Measurements from ENCODE around the gene PCED1B.
"Not testable (repeated sequence)": the region's sequence is repeated elsewhere in the genome, so short reads cannot be mapped to it uniquely, and the experiment has no call there.

The PCED1B gene

DNA sequence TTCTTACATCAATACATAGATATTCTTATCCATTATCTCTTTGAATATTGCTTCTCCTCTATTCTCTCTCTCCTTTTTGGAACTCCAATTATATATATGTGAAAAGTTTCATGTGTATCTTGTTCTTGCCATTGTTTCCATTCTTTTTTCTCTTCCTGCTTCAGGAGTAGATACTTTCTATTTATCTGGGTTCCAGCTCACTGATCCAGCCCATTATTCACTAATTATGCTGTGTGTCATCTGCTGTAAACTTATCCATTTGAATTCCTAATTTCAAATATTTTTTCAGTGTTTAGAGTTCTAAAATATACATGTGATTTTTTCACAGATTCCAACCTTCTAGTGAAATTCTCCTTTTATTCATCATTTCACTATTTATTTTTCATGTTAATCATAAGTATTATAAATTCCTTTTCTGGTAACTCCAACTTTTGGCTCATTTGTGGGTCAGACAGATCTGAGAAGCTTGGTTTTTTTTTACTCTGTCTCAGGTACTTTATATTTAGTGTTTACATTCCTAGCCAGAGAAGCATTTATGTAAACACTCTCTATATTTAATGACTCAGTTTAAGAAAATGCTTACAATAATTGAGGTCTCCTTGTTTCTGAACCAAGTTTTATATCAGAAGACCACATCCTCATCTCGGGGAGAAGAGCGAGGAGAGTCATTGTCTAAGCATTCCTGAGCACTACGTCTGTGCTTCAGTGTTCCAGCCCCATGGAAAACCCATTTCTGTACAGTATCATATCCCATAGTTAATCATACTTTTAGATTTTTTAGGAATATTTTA is 16.2 kb downstream of the PCED1B start:
- DNase-seq, result no peak

DNA sequence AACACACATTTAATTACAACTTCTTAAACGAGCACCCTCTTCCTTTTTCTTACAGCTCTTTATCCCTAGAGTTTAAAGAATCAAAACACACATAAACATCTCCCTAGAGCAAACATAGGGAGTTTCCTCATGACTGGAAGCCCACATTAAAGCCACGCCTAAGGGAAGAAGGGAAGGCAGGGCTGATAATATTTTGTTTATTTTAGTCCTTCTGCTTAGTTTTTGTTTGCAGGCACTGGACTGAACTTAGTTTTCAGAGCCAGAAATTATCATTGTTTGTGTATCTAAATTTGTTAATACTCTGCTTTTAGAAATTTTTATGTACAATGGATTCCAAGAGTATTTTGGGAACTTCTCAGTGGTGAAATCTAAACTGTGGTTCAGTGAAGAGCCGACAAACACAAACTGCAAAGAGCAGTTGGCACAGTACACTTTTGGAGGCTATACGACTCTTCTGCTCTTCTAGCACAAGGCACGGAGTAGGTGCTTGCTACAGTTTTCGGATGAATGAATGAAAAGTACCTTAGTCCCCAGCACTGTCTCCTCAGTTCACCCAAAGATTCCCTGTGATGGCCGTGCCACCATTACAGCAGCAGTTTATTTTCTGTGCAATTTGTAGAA is 18.0 kb downstream of the PCED1B start:
- DNase-seq, result no peak

DNA sequence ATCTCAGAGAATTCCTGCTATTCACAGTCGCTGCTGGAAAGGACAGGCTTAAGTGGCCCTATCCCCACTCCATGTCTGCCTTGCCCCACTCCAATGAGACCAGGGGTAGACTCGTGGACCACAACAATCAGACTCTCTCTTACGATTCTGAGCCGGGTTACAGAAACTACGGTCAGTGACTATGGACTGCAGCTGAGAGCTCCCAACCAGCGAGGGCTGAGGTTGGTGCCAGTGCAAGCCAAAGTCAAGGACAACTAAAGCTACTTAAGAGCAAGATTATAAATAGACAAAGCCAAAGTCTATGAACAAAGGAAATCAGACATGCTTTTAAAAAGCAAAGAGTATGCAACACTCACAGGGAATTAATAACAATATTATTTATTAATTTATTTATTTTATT is 18.7 kb downstream of the PCED1B start:
- DNase-seq, result no peak

DNA sequence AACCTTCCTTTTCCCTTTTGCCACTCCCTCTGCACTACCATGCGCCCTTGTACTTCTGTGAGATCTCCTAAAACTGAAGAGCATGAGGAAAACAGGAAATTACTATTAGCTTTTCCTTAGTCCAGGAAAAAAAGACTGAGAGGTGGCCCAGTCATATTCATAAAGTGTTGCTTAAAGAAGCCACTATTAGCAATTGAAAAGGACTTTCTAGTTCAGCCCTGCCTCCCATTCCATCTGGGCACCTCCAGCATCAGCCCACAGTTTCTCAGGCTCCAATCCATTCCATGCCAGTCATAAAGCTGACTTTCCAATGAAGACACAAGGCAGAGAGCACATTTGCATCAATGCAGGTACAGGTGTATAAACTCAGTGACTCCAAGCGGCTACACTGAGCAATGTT is 20.2 kb downstream of the PCED1B start:
- DNase-seq, result peak; percentile 49

DNA sequence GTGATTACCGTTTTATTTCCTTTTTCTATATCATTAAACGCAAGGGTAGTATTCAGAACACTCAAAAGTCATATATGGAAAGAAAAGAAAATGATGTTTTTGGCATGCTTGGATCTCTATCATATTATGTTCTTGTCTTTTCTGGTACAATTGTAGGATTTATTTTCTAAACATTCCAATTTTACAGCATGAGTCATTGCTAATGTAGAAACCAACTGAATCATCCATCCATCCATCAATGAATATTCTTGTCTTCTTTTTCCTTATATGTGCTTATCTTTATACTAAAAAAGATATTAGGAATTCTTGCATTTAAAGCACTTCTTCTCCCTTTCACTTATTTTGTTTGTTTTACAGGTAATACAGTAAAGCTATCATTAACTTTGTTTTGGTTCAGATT is 20.7 kb downstream of the PCED1B start:
- no peak for DNase-seq

DNA sequence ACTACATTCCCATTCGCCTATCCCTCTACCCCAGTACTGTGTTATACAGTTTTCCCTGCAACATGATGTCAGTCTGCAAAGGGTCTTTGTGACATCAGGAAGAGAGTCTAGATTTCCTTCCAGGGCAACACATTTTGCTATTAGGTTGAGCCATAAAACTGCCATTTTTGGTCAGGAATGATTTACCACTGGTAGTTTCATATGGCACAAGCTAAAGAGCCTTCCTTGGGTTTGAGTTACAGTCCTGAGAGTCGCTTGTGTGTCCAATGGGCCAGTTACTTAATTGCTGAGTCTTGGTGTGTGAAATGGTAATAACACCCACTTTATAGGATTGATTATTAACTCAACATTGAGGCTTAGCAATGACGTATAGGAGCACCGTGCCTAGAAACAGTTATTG is 23.0 kb downstream of the PCED1B start:
- DNase-seq, result no peak

DNA sequence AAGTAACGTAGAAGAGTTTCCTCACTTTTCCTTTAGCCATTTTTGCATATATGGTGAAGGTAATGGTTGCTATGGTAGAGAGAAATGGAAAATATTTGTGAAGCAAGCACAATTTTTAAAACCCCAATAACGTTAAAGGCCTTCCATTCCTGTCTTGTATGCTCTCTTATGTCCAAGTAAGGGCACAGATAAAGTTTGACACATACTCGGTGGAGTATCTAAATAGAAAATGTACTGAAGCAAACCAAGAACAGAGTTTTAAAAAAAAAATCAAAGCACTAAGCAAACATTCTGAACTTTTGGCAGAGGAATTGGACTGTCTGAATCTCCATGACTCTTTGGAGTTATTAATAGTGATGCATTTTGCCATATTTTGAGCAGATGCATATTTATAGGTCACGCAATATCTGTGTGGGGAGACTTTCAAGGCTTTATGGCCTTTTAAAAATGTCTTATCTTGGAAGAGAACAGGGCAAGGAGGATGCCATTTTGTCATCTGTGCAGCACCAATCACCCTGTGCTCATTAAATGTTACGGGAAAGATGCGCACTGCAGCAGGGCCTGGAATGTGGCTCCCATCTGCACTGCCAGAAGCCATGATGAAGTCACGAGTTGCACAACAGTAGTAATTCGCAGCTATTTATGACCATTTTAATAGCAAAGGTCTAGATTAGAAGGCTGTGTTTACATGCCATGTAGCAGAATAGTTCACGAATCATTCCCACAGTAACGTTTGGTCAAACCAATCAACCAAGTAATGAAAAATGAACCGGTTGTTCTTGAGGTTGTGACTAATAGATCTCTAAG is 23.6 kb downstream of the PCED1B start:
- no peak for DNase-seq

DNA sequence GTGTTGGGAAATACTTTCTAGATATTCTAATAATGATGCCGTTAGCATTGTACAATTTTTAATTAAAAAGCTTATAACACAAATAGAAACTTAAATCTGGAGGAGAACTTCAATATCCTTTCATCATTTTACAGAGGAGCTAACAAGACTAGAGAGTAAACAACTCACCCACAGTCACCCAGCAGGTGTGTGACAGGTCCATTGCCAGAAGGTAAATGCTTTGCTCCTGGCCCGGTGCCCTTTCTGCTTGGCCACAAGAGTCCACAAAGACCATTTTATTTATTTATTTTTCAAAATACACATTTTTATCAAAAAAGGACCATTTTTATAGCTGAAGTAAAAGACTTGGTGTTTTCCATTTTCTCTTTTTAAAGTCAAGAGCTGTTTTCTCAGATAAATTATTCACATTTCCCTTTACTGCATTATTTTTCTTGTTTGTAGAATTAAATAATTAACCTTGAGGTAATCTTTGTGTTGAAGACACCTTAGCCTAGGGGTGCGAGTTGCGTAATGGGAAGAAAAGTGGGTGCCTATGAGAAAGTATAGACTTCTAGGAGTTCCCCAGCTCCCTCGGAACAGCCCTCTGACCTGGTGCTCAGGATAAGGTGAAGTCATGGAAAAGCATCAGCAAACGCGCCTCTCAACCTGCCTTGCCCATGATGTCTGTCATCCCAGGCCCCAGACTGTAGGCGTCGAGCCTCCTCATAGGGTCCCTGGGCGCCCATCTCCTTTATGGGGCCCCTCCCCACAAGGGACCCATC is 26.7 kb downstream of the PCED1B start:
- peak; percentile 66 for DNase-seq

DNA sequence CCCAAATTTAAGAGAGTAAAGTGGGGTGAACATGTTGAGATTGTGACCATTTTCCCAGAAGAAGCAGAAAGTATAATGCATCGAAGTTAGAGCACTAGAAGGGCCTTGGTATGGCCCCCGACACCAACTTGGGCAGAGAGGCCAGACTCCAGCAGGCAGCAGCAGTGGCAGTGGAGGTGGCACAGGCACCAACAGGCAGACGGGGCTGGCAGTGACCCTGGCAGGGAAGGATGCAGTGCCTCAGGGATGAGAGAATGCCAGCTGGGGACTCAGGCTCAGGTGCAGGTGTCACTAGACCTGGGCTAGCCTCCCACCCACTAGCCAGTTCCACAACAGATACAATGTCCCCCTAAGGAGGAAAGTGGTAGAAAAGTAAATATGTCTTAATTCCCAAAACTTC is 28.0 kb downstream of the PCED1B start:
- peak; percentile 57 for DNase-seq

DNA sequence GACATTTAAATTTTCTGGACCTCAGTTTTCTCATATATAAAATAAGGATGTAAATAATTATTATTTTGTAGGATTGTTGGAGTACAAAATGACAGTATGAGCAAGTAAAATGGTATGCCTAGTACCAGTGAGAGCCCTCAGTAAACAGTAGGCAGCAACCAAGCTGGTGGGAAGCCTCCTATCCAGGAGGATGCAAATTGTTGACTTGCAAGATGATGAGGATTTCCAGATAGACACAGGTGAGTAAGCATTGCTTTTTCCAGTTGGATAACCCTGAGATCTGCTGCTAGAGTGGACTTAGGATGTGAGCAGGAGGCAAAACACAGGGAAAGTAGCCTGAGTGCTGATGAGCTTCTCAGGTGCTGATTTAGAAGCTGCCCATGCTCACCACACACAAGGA is 28.5 kb downstream of the PCED1B start:
- DNase-seq, result peak; percentile 88

DNA sequence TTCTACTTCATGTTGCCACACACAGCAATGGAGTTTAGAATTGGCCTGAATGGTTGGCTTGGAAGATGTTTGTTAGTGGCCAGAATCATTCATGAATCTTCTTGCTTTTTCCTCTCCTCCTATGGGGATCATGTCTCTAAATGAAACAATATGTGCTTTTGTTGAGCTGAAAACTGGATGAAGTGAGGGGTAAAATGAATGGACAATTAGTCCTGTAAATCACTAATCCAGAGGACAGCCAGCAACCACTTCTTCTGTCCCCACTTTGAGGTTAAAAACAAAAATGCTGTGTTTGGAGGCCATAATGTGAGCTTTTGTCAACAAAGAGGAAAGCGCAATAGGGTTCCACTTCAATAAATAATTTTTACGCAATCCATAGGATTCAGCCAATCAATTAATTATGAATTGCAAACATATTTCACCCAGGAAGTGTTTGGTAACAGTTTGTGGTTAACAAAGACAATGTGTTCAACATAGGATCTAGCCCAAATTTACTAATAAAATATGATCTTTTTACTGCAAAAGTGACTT is 30.7 kb downstream of the PCED1B start:
- DNase-seq, result no peak

DNA sequence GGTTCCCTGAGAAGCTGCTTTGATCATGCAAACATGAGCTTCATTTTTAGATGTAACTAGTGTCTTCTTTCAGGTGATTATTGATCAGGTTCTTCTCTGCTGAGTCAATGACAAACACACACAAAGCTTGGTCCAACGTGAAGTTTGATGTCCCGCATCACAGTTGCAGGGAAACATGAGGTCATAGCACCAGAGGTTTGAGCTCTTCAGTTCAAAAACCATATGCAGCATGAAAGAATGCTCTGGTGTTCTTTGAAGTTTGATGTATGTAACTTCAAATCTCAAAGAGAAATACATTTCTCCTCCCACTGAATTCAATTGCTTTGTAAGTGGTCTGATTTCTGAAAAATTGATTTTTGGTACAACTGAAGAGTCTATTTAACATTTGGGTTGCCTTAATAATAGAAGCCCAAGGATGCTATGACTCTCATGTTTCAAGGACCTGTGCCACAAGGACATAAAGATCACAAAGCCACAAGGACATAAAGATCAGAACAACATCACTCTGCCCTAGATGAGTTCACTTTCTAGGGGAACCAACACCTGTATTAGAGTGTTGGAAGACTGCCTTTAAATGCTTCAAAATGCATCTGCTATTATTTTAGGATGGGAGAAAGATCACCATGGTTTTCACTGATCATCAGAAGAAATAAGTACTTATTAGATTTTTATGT is 31.4 kb downstream of the PCED1B start:
- no peak for DNase-seq

DNA sequence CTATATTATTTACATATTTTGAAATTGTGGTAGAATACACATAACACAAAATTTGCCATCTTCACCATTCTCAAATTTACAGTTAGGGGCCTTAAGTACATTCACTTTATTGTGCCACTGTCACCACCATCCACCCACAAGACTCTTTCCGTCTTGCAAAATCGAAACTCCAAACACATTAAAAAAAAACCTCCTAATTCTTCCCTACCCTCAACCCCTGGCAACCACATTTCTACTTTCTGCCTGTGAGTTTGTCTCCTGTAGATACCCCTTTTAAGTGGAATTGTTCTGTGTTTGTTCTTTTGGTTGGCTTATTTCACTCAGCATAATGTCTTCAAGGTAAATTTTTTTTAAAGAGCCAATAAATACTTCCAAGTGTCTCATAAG is 32.0 kb downstream of the PCED1B start:
- DNase-seq, result no peak

DNA sequence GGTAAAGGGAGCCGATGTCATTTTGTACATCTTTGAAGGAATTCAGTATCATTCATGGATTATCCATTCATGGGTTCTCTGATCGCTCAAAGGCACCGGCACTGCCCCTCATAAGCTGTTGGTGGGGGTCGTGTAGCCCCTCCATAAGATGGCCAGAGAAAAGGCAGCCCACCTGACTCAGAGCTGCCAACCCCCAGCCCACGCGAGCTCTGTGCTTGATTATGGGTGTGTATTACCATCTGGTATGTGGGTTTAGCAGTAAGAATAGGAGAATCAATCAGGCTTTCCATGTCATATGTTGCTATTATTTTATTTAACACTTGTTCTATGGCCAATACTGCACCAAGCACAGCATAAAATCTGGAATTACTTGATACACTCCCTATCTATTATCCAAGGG is 32.4 kb downstream of the PCED1B start:
- DNase-seq, result no peak

DNA sequence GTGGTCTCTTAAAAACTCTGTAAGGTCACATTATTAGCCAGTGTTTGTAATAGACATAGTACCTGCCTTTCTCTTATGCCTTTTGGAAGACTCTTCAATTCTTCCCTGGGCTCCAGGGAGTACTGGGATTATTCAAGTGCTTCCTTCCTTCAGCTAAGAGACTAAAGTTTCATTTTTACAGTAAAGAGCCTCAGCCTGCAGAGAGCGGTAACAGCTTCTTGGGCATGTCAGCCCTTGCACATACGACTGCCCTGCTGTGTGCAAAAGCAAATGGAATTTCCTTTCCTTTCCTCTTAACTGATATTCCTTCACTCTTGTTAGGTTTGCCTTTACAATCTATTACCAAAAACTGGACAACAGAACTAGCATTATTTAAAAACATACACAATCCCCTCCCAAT is 33.3 kb downstream of the PCED1B start:
- DNase-seq, result no peak

DNA sequence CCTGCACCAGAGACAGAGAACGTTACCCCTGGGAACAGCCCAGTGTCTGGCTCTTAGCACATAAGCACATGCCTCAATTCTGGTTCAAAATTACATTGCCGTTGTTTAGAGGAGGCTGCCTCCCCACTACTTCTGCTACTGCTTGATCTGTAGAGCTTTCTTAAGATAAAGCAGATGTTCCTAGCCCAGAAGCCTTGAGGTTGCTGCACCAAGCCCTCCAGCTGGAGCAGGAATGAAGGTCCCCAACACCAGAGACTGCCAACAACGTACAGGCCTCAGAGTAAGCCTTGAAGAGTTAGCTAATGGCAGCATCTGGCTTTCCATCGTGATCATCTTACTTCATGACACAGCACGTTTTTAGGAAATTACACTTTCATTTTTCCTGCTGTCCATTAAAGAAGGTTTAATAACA is 35.1 kb downstream of the PCED1B start:
- no peak for DNase-seq

DNA sequence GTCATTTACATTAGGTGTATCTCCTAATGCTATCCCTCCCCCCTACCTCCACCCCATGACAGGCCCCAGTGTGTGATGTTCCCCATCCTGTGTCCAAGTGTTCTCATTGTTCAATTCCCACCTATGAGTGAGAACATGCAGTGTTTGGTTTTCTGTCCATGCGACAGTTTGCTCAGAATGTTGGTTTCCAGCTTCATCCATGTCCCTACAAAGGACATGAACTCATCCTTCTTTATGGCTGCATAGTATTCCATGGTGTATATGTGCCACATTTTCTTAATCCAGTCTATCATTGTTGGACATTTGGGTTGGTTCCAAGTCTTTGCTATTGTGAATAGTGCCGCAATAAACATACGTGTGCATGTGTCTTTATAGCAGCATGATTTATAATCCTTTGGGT is 37.9 kb downstream of the PCED1B start:
- not testable (repeated sequence) for DNase-seq

DNA sequence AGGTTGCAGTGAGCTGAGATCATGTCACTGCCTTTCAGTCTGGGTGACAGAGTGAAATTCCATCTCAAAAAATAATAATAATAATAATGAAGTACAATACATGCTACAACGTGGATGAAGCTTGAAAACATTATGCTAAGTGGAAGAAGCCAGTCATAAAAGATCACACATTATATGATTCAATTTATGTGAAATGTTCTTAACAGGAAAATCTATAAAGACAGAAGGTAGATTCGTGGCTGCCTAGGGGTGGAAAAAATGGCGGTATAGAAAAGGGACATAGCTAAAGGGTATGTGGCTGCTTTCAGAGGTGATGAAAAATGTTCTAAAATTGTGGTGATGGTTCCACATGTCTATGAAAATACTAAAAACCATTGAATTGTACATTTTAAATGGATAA is 41.3 kb downstream of the PCED1B start:
- no peak for DNase-seq

DNA sequence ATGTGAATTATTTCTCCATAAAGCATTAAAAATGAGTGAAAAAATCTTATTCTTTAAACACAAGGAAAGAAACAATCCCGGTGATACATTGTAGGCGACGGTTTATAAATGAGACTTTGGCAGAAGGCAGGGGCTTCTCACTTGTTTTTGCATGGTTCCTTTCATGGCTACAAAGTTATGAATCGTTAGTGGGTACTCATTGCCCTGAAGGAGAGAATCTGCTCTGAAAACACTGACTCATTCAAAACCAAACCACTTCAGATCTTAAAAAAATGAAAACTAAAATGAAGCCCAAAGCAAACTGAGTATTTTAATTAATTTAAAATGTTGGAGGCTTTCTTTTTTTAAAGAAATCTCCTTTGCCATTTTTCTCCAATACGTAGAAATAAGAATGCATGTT is 41.7 kb downstream of the PCED1B start:
- DNase-seq, result no peak

DNA sequence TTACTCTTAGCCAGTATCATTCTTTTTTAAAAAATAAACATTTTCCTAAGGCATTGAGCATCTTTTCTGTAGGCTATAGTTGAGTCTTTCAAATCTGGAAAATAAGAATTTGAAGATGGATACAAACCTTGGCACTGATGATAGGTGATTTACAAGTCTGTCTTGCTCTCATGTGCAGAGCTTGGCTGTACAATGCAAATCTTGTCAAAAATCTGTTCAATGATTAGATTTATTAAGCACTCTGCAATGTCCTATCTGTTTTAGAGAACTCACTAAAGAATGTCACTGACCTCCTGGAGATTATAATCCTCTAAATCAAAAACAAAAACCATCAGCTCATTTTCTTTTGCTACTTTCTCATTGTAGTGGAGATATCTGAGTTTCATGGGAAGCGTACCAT is 43.2 kb downstream of the PCED1B start:
- DNase-seq, result no peak

DNA sequence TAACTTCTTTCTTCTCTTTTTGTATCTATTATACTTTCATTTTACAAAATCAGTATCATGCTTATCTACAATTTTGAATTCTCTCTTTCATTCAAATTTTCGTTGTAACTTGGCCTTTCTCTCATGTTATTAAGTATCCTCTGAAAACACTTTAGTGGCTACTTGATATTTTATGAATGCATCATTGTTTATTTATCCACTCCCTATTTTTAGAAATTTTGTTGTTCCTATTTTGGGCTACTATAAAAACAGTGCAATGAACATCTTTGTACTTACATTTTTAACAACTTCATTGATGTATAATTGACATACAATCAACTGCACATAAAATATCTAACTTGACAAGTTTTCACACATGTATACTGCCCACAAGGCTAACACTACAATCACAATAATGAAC is 44.3 kb downstream of the PCED1B start:
- DNase-seq, result no peak

DNA sequence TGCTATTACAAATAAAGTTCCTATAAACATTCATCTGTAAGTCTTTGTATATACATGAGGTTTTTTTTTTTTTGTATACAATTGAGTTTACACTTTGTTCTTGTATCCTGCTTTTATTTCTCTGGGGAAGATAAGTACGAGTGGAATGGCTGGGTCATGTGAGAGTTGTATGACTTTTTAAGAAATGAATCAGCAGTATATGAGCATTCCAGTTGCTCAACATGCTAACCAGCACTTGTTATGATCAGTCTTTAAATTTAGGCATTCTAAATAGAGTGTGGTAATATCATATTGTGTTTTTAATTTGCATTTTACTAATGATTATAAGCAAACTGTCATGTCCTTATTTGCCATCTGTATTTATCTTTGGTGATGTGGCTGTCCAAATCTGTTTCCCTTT is 45.0 kb downstream of the PCED1B start:
- DNase-seq, result no peak

Data from NCI-H510A treated with DMSO at 0.1 percent for 48 hours (cell line).